ENCODE measurements around the gene PGAP6. TPM values are rescaled to one million over a fixed set of nuclear protein-coding genes. Genes with fewer than 3 reads are reported as not detected.

Gene PGAP6
- total and polyA plus RNA-seq, 9 of the 15 experiments (the other 6 are each of a cell fraction or from before 2014, with no cell fraction given), result 0.45 to 50.2 (median 39.3) TPM

DNA sequence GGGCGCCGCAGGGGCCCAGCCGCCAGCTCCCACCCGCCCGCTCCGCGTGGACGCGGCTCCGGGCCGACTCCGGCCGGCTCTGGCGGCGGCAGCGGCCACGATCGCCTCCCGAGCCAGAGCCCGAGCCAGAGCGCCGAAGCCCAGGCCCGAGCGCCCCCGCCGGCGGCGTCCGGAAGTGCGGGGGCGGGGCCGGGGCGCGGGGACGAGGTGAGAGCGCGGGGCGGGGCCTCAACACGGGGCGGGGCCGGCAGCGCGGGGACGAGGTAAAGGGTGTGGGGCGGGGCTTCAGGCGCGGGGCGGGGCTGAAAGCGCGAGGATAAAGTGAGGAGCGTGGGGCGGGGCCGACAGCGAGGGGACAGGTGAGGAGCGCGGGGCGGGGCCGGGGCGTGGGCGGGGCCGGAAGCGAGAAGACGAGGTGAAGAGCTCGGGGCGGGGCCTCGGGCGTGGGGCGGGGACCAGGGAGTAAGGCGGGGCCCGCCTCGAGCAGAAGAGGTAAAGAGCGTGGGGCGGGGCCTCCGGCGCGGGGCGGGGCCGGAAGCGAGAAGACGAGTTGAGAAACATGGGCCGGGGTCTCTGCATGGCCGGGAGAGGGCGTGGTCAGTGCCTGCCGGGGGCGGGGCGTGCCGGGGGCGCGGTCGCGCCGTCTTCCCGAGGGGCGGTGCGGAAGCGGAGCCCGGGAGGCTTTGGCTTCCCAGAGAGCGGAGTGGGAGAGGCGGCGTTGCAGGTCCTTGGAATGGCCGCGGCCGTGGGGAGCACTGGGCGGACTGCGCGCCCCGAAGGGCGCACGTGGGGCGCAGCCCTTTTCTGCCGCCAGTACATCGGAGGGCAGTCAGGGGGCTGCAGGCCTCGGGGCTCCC, 29.0 kb downstream of the PGAP6 start, which contains the start of gene AXIN1 (continued):
- TF ChIP-seq FOXM1 (IDR thresholded peaks at IDR 0.05; ENCODE audit: low read depth), result no peak
- no peak for TF ChIP-seq FOXM1 (CRISPR knock-in tag; IDR thresholded peaks at IDR 0.05; ENCODE audit: low read depth)
- no peak for TF ChIP-seq SREBF2 (CRISPR knock-in tag; IDR thresholded peaks at IDR 0.05)
- peak in 1 of 2 experiments; percentile 58; a peak in 1 of 4 replicates for TF ChIP-seq NONO (IDR thresholded peaks at IDR 0.05; ENCODE audit: low read depth in 2 of 2, low read length in 1 of 2)
- no peak for TF ChIP-seq ADNP (tag; IDR thresholded peaks at IDR 0.05)
- no peak for TF ChIP-seq HCFC1 (IDR thresholded peaks at IDR 0.05; ENCODE audit: low read depth, low read length)
- peak; percentile 54; the same call in 1 of the 2 replicates for TF ChIP-seq ZBTB7A (IDR thresholded peaks at IDR 0.05; ENCODE audit: borderline replicate concordance, control insufficient read depth, low read depth, low read length)
- no peak for TF ChIP-seq MTA2 (IDR thresholded peaks at IDR 0.05; ENCODE audit: low read depth)
- TF ChIP-seq RBM39 (optimal IDR thresholded peaks at IDR 0.05; ENCODE audit: low read depth, low read length), result no peak
- TF ChIP-seq, protein P1, sequence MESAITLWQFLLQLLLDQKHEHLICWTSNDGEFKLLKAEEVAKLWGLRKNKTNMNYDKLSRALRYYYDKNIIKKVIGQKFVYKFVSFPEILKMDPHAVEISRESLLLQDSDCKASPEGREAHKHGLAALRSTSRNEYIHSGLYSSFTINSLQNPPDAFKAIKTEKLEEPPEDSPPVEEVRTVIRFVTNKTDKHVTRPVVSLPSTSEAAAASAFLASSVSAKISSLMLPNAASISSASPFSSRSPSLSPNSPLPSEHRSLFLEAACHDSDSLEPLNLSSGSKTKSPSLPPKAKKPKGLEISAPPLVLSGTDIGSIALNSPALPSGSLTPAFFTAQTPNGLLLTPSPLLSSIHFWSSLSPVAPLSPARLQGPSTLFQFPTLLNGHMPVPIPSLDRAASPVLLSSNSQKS (CRISPR knock-in tag; IDR thresholded peaks at IDR 0.05), result no peak
- peak in 1 of 2 experiments; percentile 13; a peak in 1 of 4 replicates for TF ChIP-seq FOXA3 (CRISPR knock-in tag; conservative IDR thresholded peaks at IDR 0.05 in 1 of 2, IDR thresholded peaks at IDR 0.05 in 1 of 2)
- TF ChIP-seq DIDO1 (tag; IDR thresholded peaks at IDR 0.05; ENCODE audit: low read depth), result no peak
- TF ChIP-seq, protein P2, sequence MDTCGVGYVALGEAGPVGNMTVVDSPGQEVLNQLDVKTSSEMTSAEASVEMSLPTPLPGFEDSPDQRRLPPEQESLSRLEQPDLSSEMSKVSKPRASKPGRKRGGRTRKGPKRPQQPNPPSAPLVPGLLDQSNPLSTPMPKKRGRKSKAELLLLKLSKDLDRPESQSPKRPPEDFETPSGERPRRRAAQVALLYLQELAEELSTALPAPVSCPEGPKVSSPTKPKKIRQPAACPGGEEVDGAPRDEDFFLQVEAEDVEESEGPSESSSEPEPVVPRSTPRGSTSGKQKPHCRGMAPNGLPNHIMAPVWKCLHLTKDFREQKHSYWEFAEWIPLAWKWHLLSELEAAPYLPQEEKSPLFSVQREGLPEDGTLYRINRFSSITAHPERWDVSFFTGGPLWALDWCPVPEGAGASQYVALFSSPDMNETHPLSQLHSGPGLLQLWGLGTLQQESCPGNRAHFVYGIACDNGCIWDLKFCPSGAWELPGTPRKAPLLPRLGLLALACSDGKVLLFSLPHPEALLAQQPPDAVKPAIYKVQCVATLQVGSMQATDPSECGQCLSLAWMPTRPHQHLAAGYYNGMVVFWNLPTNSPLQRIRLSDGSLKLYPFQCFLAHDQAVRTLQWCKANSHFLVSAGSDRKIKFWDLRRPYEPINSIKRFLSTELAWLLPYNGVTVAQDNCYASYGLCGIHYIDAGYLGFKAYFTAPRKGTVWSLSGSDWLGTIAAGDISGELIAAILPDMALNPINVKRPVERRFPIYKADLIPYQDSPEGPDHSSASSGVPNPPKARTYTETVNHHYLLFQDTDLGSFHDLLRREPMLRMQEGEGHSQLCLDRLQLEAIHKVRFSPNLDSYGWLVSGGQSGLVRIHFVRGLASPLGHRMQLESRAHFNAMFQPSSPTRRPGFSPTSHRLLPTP (IDR thresholded peaks at IDR 0.05; ENCODE audit: borderline replicate concordance, extremely low read depth, insufficient read length), result no peak
- TF ChIP-seq ATF7 (IDR thresholded peaks at IDR 0.05), result 0 out of 2 replicates have a peak, but pooled peaks have one; percentile 14
- TF ChIP-seq ZNF445 (CRISPR knock-in tag; IDR thresholded peaks at IDR 0.05; ENCODE audit: low read depth), result no peak
- TF ChIP-seq, protein P3, sequence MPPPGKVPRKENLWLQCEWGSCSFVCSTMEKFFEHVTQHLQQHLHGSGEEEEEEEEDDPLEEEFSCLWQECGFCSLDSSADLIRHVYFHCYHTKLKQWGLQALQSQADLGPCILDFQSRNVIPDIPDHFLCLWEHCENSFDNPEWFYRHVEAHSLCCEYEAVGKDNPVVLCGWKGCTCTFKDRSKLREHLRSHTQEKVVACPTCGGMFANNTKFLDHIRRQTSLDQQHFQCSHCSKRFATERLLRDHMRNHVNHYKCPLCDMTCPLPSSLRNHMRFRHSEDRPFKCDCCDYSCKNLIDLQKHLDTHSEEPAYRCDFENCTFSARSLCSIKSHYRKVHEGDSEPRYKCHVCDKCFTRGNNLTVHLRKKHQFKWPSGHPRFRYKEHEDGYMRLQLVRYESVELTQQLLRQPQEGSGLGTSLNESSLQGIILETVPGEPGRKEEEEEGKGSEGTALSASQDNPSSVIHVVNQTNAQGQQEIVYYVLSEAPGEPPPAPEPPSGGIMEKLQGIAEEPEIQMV (tag; conservative IDR thresholded peaks at IDR 0.05; ENCODE audit: low read depth), result no peak
- TF ChIP-seq MAFK (IDR thresholded peaks at IDR 0.05; ENCODE audit: low read length), result no peak
- TF ChIP-seq ZNF583 (CRISPR knock-in tag; IDR thresholded peaks at IDR 0.05), result no peak
- peak; percentile 91 for TF ChIP-seq ZFX (CRISPR knock-in tag; IDR thresholded peaks at IDR 0.05)
- TF ChIP-seq NEUROD1 (IDR thresholded peaks at IDR 0.05; ENCODE audit: borderline replicate concordance, low read depth, low read length, partially characterized antibody), result no peak
- no peak for TF ChIP-seq DMBX1 (CRISPR knock-in tag; IDR thresholded peaks at IDR 0.05; ENCODE audit: borderline replicate concordance)
- TF ChIP-seq ZNF589 (CRISPR knock-in tag; IDR thresholded peaks at IDR 0.05; ENCODE audit: low read depth), result no peak
- TF ChIP-seq SMAD3 (CRISPR knock-in tag; conservative IDR thresholded peaks at IDR 0.05), result no peak

Data from K562 (cell line).